Measurements from ENCODE around the gene SERPINB7.

The SERPINB7 gene

GRCh38 chr18:63788447-63789096, 13.4 kb downstream of the SERPINB7 start:
- no peak for TF ChIP-seq ESRRG (CRISPR knock-in tag; IDR thresholded peaks at IDR 0.05)
- no peak for TF ChIP-seq GLIS3 (CRISPR knock-in tag; IDR thresholded peaks at IDR 0.05)
- no peak for TF ChIP-seq CSDC2 (CRISPR knock-in tag; IDR thresholded peaks at IDR 0.05)
- TF ChIP-seq ZNF70 (CRISPR knock-in tag; IDR thresholded peaks at IDR 0.05), result no peak
- TF ChIP-seq ZC3H10 (CRISPR knock-in tag; IDR thresholded peaks at IDR 0.05), result no peak
- ATAC-seq, result peak; percentile 98

GRCh38 chr18:63789327-63789726, 14.1 kb downstream of the SERPINB7 start:
- ATAC-seq, result no peak

GRCh38 chr18:63795606-63796005, 20.4 kb downstream of the SERPINB7 start:
- TF ChIP-seq ZFP3 (CRISPR knock-in tag; IDR thresholded peaks at IDR 0.05), result no peak
- TF ChIP-seq PPARA (CRISPR knock-in tag; IDR thresholded peaks at IDR 0.05; ENCODE audit: borderline replicate concordance), result no peak
- no peak for TF ChIP-seq SNAI2 (CRISPR knock-in tag; IDR thresholded peaks at IDR 0.05)
- TF ChIP-seq TSHZ2 (CRISPR knock-in tag; IDR thresholded peaks at IDR 0.05), result no peak
- no peak for TF ChIP-seq ZNF565 (CRISPR knock-in tag; conservative IDR thresholded peaks at IDR 0.05; ENCODE audit: low read depth)
- TF ChIP-seq ARNTL (CRISPR knock-in tag; IDR thresholded peaks at IDR 0.05; ENCODE audit: borderline replicate concordance, low read depth), result no peak
- no peak for TF ChIP-seq ZNF8 (CRISPR knock-in tag; IDR thresholded peaks at IDR 0.05)
- TF ChIP-seq TOX (CRISPR knock-in tag; IDR thresholded peaks at IDR 0.05; ENCODE audit: borderline replicate concordance), result no peak
- TF ChIP-seq ISL1 (CRISPR knock-in tag; IDR thresholded peaks at IDR 0.05), result no peak
- TF ChIP-seq RARB (CRISPR knock-in tag; IDR thresholded peaks at IDR 0.05), result no peak
- TF ChIP-seq PATZ1 (CRISPR knock-in tag; IDR thresholded peaks at IDR 0.05; ENCODE audit: borderline replicate concordance), result no peak
- no peak for TF ChIP-seq CSRNP3 (CRISPR knock-in tag; IDR thresholded peaks at IDR 0.05)
- TF ChIP-seq CSDC2 (CRISPR knock-in tag; IDR thresholded peaks at IDR 0.05), result no peak

More at GRCh38 chr18:63789327-63789726, 14.1 kb downstream of the SERPINB7 start:
- no peak for TF ChIP-seq PPARA (CRISPR knock-in tag; IDR thresholded peaks at IDR 0.05; ENCODE audit: borderline replicate concordance)
- TF ChIP-seq SNAI2 (CRISPR knock-in tag; IDR thresholded peaks at IDR 0.05), result no peak
- TF ChIP-seq POU6F1 (CRISPR knock-in tag; IDR thresholded peaks at IDR 0.05; ENCODE audit: borderline replicate concordance, low read depth), result no peak
- no peak for TF ChIP-seq ARNTL (CRISPR knock-in tag; IDR thresholded peaks at IDR 0.05; ENCODE audit: borderline replicate concordance, low read depth)
- TF ChIP-seq ZNF8 (CRISPR knock-in tag; IDR thresholded peaks at IDR 0.05), result no peak
- TF ChIP-seq ESRRG (CRISPR knock-in tag; IDR thresholded peaks at IDR 0.05), result no peak
- TF ChIP-seq BACH2 (CRISPR knock-in tag; IDR thresholded peaks at IDR 0.05; ENCODE audit: borderline replicate concordance), result no peak
- no peak for TF ChIP-seq PATZ1 (CRISPR knock-in tag; IDR thresholded peaks at IDR 0.05; ENCODE audit: borderline replicate concordance)

More at GRCh38 chr18:63795606-63796005, 20.4 kb downstream of the SERPINB7 start:
- ATAC-seq, result no peak
